HepG2 (cell line): Measurements from ENCODE around the gene KIFC1. TPM values are rescaled to one million over a fixed set of nuclear protein-coding genes. Genes with fewer than 3 reads are reported as not detected.

Source experiments
- E2F2 ChIP-seq: sonication (generic); formaldehyde crosslinking; IDR thresholded peaks from 2 replicates; pipeline ENCODE4 v1.4.0; 2020; ENCODE audit warnings: missing genetic modification reagents, borderline replicate concordance
- JUND ChIP-seq: sonication (generic); formaldehyde crosslinking; IDR thresholded peaks from 2 replicates; pipeline ENCODE4 v1.8.0; 2022; ENCODE audit warnings: mild to moderate bottlenecking, missing genetic modification reagents
- MTA1 ChIP-seq: sonication (generic); formaldehyde crosslinking; IDR thresholded peaks from 2 replicates; pipeline ENCODE4 v1.4.0; 2020; ENCODE audit warnings: missing genetic modification reagents, mild to moderate bottlenecking, borderline replicate concordance
- PATZ1 ChIP-seq: sonication (generic); formaldehyde crosslinking; IDR thresholded peaks from 2 replicates; pipeline ENCODE4 v1.4.0; 2020; ENCODE audit warnings: missing genetic modification reagents
- RBM22 ChIP-seq: fragments of 200-400 bp; formaldehyde crosslinking; optimal IDR thresholded peaks from 2 replicates; pipeline ENCODE3; 2017; ENCODE audit warnings: mild to moderate bottlenecking, low read length, moderate library complexity
- SMARCC2 ChIP-seq: fragments of 450-650 bp; IDR thresholded peaks from 2 replicates; pipeline ENCODE4 v1.6.1; 2017; ENCODE audit warnings: antibody characterized with exemption, mild to moderate bottlenecking
- SP140L ChIP-seq: sonication (generic); formaldehyde crosslinking; IDR thresholded peaks from 2 replicates; pipeline ENCODE4 v1.4.0; 2020; ENCODE audit warnings: missing genetic modification reagents, borderline replicate concordance
- ZNF670 ChIP-seq: sonication (generic); formaldehyde crosslinking; IDR thresholded peaks from 2 replicates; pipeline ENCODE4 v1.8.0; 2022; ENCODE audit warnings: mild to moderate bottlenecking, missing genetic modification reagents, borderline replicate concordance
- polyA plus RNA-seq, 8 experiments: library from polyadenylated mRNA; depleted of rRNA in 3 of 8; stranded (reverse) in 7 of 8; unstranded in 1 of 8; fragments of >200 nt; fragmentation: Illumina TruSeq in 4 of 8; extraction: Trizol in 4 of 8; gene quantifications; 2 replicates each; pipeline versions ENCODE4 v1.2.1 to v1.2.3, GENCODE V29; 2011 to 2016; ENCODE audit warnings: low read depth in 4 of 8, missing spikeins in 1 of 8, mixed read lengths in 1 of 8; ENCODE audit not compliant: insufficient read depth in 1 of 8
- total RNA-seq, 5 experiments: library from RNA; depleted of rRNA; stranded (reverse); fragments of >200 nt; fragmentation: Illumina TruSeq; extraction: Trizol; gene quantifications; 2 replicates each; pipeline ENCODE4 v1.2.3, GENCODE V29; 2016; ENCODE audit warnings: low read depth in 1 of 5
- TF ChIP-seq, protein P1 (sequence below): sonication (generic); formaldehyde crosslinking; IDR thresholded peaks from 2 replicates; pipeline ENCODE4 v1.8.1; 2022; ENCODE audit warnings: low read depth, mild to moderate bottlenecking, missing genetic modification reagents

The KIFC1 gene
- total and polyA plus RNA-seq, 2 of the 13 experiments (the other 11 are each of a cell fraction or from before 2014, with no cell fraction given), result 25.0 to 45.5 TPM

DNA sequence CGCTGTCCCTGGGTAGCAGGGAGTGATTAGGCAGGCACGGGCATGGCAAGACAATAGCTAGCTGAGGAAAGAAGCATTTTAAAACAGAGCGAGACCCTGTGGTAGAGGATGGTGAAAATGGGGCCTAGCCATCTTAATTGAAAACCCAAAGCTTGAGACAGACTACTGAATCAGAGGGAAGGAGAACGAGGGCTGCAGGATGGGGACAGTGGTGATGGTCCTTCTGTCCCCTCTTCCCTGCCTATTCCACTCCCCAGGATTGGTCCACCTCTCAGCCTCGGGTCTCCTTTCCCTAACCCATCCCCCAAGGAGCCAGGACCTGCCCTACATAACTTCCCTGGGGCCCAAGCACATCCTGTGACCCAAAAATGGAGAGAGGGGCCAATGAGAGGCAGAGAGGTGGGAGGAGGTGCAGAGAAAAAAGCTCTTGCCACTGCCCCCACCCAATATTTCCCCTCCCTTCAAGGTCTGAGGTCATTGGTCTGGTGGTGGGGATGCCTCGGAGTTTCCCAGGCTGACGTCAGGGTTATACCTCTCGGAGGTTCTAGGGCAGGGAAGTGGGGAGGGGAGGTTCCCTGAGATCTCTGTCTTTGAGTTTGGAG, 27.2 kb downstream of the KIFC1 start (continued):
- TF ChIP-seq SP140L (CRISPR knock-in tag) (peak; percentile 25; the same call in 1 of the 2 replicates), ZNF670 (CRISPR knock-in tag) (peak; percentile 18; the same call in 1 of the 2 replicates), PATZ1 (CRISPR knock-in tag) (no peak; the same call in 1 of the 2 replicates), MTA1 (CRISPR knock-in tag) (0 out of 2 replicates have a peak, but pooled peaks have one; percentile 4), SMARCC2 (0 out of 2 replicates have a peak, but pooled peaks have one; percentile 7), JUND (CRISPR knock-in tag) (0 out of 2 replicates have a peak, but pooled peaks have one; percentile 7), RBM22 (peak; percentile 55), E2F2 (CRISPR knock-in tag) (0 out of 2 replicates have a peak, but pooled peaks have one; percentile 4)
- TF ChIP-seq, protein P1, sequence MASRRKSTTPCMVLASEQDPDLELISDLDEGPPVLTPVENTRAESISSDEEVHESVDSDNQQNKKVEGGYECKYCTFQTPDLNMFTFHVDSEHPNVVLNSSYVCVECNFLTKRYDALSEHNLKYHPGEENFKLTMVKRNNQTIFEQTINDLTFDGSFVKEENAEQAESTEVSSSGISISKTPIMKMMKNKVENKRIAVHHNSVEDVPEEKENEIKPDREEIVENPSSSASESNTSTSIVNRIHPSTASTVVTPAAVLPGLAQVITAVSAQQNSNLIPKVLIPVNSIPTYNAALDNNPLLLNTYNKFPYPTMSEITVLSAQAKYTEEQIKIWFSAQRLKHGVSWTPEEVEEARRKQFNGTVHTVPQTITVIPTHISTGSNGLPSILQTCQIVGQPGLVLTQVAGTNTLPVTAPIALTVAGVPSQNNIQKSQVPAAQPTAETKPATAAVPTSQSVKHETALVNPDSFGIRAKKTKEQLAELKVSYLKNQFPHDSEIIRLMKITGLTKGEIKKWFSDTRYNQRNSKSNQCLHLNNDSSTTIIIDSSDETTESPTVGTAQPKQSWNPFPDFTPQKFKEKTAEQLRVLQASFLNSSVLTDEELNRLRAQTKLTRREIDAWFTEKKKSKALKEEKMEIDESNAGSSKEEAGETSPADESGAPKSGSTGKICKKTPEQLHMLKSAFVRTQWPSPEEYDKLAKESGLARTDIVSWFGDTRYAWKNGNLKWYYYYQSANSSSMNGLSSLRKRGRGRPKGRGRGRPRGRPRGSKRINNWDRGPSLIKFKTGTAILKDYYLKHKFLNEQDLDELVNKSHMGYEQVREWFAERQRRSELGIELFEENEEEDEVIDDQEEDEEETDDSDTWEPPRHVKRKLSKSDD (CRISPR knock-in tag), result no peak
